GM21367 (cell line): ENCODE results near the gene SMAD3.

Source experiments
- ATAC-seq: cut with Tn5 transposase; IDR thresholded peaks from one replicate; pipeline ENCODE4 v1.9.1; 2021; ENCODE audit not compliant: unreplicated experiment

SMAD3 gene

GRCh38 chr15:67194171-67195114, 129.0 kb downstream of the SMAD3 start:
- ATAC-seq: no peak

GRCh38 chr15:67195305-67195704, 129.9 kb downstream of the SMAD3 start:
- no peak for ATAC-seq

- ATAC-seq: no peak
These were observed 130.8 kb downstream of the SMAD3 start for GRCh38 chr15:67196222-67196621.

- no peak for ATAC-seq
These were observed 131.4 kb downstream of the SMAD3 start for GRCh38 chr15:67196672-67197363.

- no peak for ATAC-seq
These were observed 131.9 kb downstream of the SMAD3 start for GRCh38 chr15:67197364-67197695.

GRCh38 chr15:67198157-67198754, 132.9 kb downstream of the SMAD3 start:
- ATAC-seq: no peak

GRCh38 chr15:67199391-67199790, 134.0 kb downstream of the SMAD3 start:
- ATAC-seq: no peak

- no peak for ATAC-seq
These were observed 134.7 kb downstream of the SMAD3 start for GRCh38 chr15:67199881-67200763.

GRCh38 chr15:67201136-67201535, 135.7 kb downstream of the SMAD3 start:
- no peak for ATAC-seq

GRCh38 chr15:67202091-67202490, 136.7 kb downstream of the SMAD3 start:
- ATAC-seq: no peak

- no peak for ATAC-seq
These were observed 137.6 kb downstream of the SMAD3 start for GRCh38 chr15:67202991-67203390.

- ATAC-seq: no peak
These were observed 142.3 kb downstream of the SMAD3 start for GRCh38 chr15:67207555-67208207.

GRCh38 chr15:67208396-67208795, 143.0 kb downstream of the SMAD3 start:
- ATAC-seq: no peak

GRCh38 chr15:67210555-67211168, 145.3 kb downstream of the SMAD3 start:
- ATAC-seq: no peak

GRCh38 chr15:67212684-67213367, 147.4 kb downstream of the SMAD3 start:
- ATAC-seq: no peak

- no peak for ATAC-seq
These were observed 149.7 kb downstream of the SMAD3 start for GRCh38 chr15:67215102-67215501.

- no peak for ATAC-seq
These were observed 151.5 kb downstream of the SMAD3 start for GRCh38 chr15:67216859-67217258.

GRCh38 chr15:67218428-67218827, 153.0 kb downstream of the SMAD3 start:
- no peak for ATAC-seq

- ATAC-seq: no peak
These were observed 153.9 kb downstream of the SMAD3 start for GRCh38 chr15:67219288-67219687.
